Panc1 (cell line): ENCODE data around the gene ARHGEF10L.

Experiments
- POLR2AphosphoS5 ChIP-seq: IDR thresholded peaks from 2 replicates; pipeline ENCODE4 v1.6.1; 2012; ENCODE audit warnings: mild to moderate bottlenecking, low read depth, low read length, moderate library complexity
- TCF7L2 ChIP-seq: IDR thresholded peaks from 2 replicates; pipeline ENCODE4 v1.6.1; 2011; ENCODE audit warnings: mild to moderate bottlenecking, low read depth, low read length, inconsistent platforms
- TF ChIP-seq, protein P1 (sequence below): fragments of 450-650 bp; IDR thresholded peaks from 2 replicates; pipeline ENCODE4 v1.5.1; 2017; ENCODE audit warnings: mild to moderate bottlenecking
- TF ChIP-seq, protein P2 (sequence below), 2 experiments: IDR thresholded peaks; 2 replicates each; pipeline ENCODE4 v1.6.1; 2011 to 2012; ENCODE audit warnings: low read depth in 2 of 2, control low read depth in 1 of 2, low read length in 1 of 2, mild to moderate bottlenecking in 1 of 2, moderate library complexity in 1 of 2; ENCODE audit not compliant: insufficient read depth in 1 of 2

DNA sequence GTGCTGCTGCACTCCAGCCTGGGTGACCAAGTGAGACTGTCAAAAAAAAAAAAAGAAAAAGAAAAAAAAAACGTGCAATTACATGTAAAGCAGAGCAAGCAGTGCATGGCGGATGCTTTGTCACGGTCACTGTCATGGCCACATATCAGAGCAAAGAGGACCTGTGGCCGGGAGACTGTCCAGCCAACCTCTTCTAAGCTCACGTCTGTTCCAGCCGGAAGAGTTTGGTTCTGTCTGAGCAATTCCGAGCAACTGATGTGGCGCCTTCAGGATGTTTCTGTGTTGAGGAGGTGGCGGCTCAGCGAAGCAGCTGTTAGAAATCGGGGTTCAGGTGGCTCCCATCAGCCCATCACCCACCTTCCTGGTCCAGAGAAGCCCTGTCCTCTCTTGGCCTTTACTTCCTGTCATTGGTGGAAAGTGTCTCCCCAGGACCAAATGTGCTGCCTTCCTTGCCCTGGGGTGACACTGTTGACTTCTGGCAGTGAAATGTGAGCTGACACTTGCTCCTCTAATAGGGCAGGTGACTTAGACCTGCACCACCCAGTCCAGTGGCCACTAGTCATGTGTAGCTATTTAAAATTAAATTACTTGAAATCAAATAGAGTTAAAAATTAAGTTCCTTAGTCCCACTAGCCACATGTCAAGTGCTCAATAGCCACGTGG, 59.9 kb downstream of the ARHGEF10L start:
- TF ChIP-seq, protein P1, sequence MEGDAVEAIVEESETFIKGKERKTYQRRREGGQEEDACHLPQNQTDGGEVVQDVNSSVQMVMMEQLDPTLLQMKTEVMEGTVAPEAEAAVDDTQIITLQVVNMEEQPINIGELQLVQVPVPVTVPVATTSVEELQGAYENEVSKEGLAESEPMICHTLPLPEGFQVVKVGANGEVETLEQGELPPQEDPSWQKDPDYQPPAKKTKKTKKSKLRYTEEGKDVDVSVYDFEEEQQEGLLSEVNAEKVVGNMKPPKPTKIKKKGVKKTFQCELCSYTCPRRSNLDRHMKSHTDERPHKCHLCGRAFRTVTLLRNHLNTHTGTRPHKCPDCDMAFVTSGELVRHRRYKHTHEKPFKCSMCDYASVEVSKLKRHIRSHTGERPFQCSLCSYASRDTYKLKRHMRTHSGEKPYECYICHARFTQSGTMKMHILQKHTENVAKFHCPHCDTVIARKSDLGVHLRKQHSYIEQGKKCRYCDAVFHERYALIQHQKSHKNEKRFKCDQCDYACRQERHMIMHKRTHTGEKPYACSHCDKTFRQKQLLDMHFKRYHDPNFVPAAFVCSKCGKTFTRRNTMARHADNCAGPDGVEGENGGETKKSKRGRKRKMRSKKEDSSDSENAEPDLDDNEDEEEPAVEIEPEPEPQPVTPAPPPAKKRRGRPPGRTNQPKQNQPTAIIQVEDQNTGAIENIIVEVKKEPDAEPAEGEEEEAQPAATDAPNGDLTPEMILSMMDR = no peak
- no peak for TF ChIP-seq POLR2AphosphoS5
- TF ChIP-seq, protein P2, sequence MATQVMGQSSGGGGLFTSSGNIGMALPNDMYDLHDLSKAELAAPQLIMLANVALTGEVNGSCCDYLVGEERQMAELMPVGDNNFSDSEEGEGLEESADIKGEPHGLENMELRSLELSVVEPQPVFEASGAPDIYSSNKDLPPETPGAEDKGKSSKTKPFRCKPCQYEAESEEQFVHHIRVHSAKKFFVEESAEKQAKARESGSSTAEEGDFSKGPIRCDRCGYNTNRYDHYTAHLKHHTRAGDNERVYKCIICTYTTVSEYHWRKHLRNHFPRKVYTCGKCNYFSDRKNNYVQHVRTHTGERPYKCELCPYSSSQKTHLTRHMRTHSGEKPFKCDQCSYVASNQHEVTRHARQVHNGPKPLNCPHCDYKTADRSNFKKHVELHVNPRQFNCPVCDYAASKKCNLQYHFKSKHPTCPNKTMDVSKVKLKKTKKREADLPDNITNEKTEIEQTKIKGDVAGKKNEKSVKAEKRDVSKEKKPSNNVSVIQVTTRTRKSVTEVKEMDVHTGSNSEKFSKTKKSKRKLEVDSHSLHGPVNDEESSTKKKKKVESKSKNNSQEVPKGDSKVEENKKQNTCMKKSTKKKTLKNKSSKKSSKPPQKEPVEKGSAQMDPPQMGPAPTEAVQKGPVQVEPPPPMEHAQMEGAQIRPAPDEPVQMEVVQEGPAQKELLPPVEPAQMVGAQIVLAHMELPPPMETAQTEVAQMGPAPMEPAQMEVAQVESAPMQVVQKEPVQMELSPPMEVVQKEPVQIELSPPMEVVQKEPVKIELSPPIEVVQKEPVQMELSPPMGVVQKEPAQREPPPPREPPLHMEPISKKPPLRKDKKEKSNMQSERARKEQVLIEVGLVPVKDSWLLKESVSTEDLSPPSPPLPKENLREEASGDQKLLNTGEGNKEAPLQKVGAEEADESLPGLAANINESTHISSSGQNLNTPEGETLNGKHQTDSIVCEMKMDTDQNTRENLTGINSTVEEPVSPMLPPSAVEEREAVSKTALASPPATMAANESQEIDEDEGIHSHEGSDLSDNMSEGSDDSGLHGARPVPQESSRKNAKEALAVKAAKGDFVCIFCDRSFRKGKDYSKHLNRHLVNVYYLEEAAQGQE (IDR thresholded peaks at IDR 0.05; ENCODE audit: insufficient read depth in 1 of 2, low read depth in 2 of 2, low read length in 1 of 2) = no peak
- TF ChIP-seq TCF7L2 = no peak
